Uterus (tissue), 2 donors: ENCODE results near the gene TWNK.

Experiments used
- CTCF ChIP-seq, 4 experiments: fragments of 200-600 bp in 2 of 4; fragments of 450-650 bp in 2 of 4; sonication (generic) in 2 of 4; IDR thresholded peaks; one replicate each; pipeline ENCODE4 v1.5.1; 2016 to 2019; ENCODE audit warnings: antibody characterized with exemption in 4 of 4, mild to moderate bottlenecking in 2 of 4, moderate library complexity in 1 of 4
- POLR2A ChIP-seq, 2 donors: fragments of 450-650 bp; IDR thresholded peaks; one replicate each; pipeline ENCODE4 v1.6.1; 2016; ENCODE audit warnings: antibody characterized with exemption in 2 of 2, mild to moderate bottlenecking in 1 of 2, moderate library complexity in 1 of 2

- TF ChIP-seq CTCF (IDR thresholded peaks at IDR 0.05) = peak in 1 of 4 experiments; percentile 23
- TF ChIP-seq POLR2A (IDR thresholded peaks at IDR 0.05) = peak; percentile 68 to 82
Observed at GRCh38 chr10:101031128-101031795, 43.9 kb downstream of the TWNK start, which contains the start of the genes PDZD7 and SFXN3.
